IPS-20b (cell line): ENCODE results near the gene MORN1.

Source experiments
- H3K27ac ChIP-seq: one replicate; pipeline ENCODE4 v1.5.1; 2013; ENCODE audit warnings: low read length
- H3K27me3 ChIP-seq: 2 replicates; pipeline ENCODE4 v1.6.1; 2013; ENCODE audit warnings: mild to moderate bottlenecking, low read length, inconsistent platforms; ENCODE audit not compliant: insufficient read depth
- H3K36me3 ChIP-seq: 2 replicates; pipeline ENCODE4 v1.6.1; 2013; ENCODE audit warnings: low read depth, mild to moderate bottlenecking, inconsistent platforms, low read length, moderate library complexity; ENCODE audit not compliant: insufficient read depth
- H3K4me1 ChIP-seq: 2 replicates; pipeline ENCODE4 v1.6.1; 2013; ENCODE audit warnings: mild to moderate bottlenecking, control low read depth, inconsistent platforms, low read length, moderate library complexity; ENCODE audit not compliant: insufficient read depth
- H3K4me3 ChIP-seq: 2 replicates; pipeline ENCODE4 v1.5.1; 2013; ENCODE audit warnings: mild to moderate bottlenecking, low read length, inconsistent platforms
- H3K9ac ChIP-seq: 2 replicates; pipeline ENCODE4 v1.6.1; 2013; ENCODE audit warnings: low read depth, mild to moderate bottlenecking, inconsistent platforms, low read length, moderate library complexity
- H3K9me3 ChIP-seq: 2 replicates; pipeline ENCODE4 v1.6.1; 2013; ENCODE audit warnings: mild to moderate bottlenecking, low read depth, low read length, inconsistent platforms; ENCODE audit not compliant: insufficient read depth

Gene MORN1

GRCh38 chr1:2356401-2356800, 35.0 kb downstream of the MORN1 start:
- Histone ChIP-seq H3K9ac (no peak overlapping the region), H3K36me3 (no peaks in the 10 kb centered on the region), H3K4me1 (no peaks in the 10 kb centered on the region), H3K27ac (no peak overlapping the region), H3K4me3 (no peak overlapping the region), H3K27me3 (no peaks in the 10 kb centered on the region), H3K9me3 (no peaks in the 10 kb centered on the region)

GRCh38 chr1:2355373-2356261, 35.7 kb downstream of the MORN1 start:
- no peak overlapping the region for H3K9ac ChIP-seq
- H3K27ac ChIP-seq, result no peak overlapping the region

GRCh38 chr1:2354511-2355372, 36.6 kb downstream of the MORN1 start:
- H3K9me3 ChIP-seq, result no peaks in the 10 kb centered on the region
- H3K27ac ChIP-seq, result no peak overlapping the region
- H3K36me3 ChIP-seq, result no peaks in the 10 kb centered on the region
- H3K27me3 ChIP-seq, result no peaks in the 10 kb centered on the region
- no peaks in the 10 kb centered on the region for H3K4me1 ChIP-seq
- H3K4me3 ChIP-seq, result no peak overlapping the region
- H3K9ac ChIP-seq, result no peak overlapping the region

More at GRCh38 chr1:2355373-2356261, 35.7 kb downstream of the MORN1 start:
- no peaks in the 10 kb centered on the region for H3K9me3 ChIP-seq
- H3K27me3 ChIP-seq, result no peaks in the 10 kb centered on the region
- H3K4me3 ChIP-seq, result no peak overlapping the region
- H3K36me3 ChIP-seq, result no peaks in the 10 kb centered on the region
- no peaks in the 10 kb centered on the region for H3K4me1 ChIP-seq

- Histone ChIP-seq H3K9me3 (no peaks in the 10 kb centered on the region), H3K9ac (no peak overlapping the region), H3K4me3 (no peak overlapping the region), H3K4me1 (no peaks in the 10 kb centered on the region), H3K36me3 (no peaks in the 10 kb centered on the region), H3K27ac (no peak overlapping the region), H3K27me3 (no peaks in the 10 kb centered on the region)
These were observed 37.6 kb downstream of the MORN1 start for GRCh38 chr1:2353551-2354438.

- H3K27me3 ChIP-seq, result no peaks in the 10 kb centered on the region
- no peaks in the 10 kb centered on the region for H3K36me3 ChIP-seq
- H3K4me1 ChIP-seq, result no peaks in the 10 kb centered on the region
- no peaks in the 10 kb centered on the region for H3K9me3 ChIP-seq
- no peak overlapping the region for H3K9ac ChIP-seq
- no peak overlapping the region for H3K4me3 ChIP-seq
- H3K27ac ChIP-seq, result no peak overlapping the region
These were observed 38.3 kb downstream of the MORN1 start for GRCh38 chr1:2352897-2353550.

- H3K27ac ChIP-seq, result no peak overlapping the region
- H3K9me3 ChIP-seq, result no peaks in the 10 kb centered on the region
- H3K4me3 ChIP-seq, result no peak overlapping the region
- H3K27me3 ChIP-seq, result no peaks in the 10 kb centered on the region
- no peak overlapping the region for H3K9ac ChIP-seq
- no peaks in the 10 kb centered on the region for H3K36me3 ChIP-seq
- no peaks in the 10 kb centered on the region for H3K4me1 ChIP-seq
These were observed 38.9 kb downstream of the MORN1 start for GRCh38 chr1:2352341-2352896.

GRCh38 chr1:2351723-2352122, 39.6 kb downstream of the MORN1 start:
- H3K4me1 ChIP-seq, result no peaks in the 10 kb centered on the region
- no peak overlapping the region for H3K4me3 ChIP-seq
- no peak overlapping the region for H3K27ac ChIP-seq
- H3K36me3 ChIP-seq, result no peaks in the 10 kb centered on the region
- no peak overlapping the region for H3K9ac ChIP-seq
- no peaks in the 10 kb centered on the region for H3K9me3 ChIP-seq
- no peaks in the 10 kb centered on the region for H3K27me3 ChIP-seq

GRCh38 chr1:2350911-2351655, 40.3 kb downstream of the MORN1 start:
- no peak overlapping the region for H3K27ac ChIP-seq
- H3K4me1 ChIP-seq, result no peaks in the 10 kb centered on the region
- no peaks in the 10 kb centered on the region for H3K36me3 ChIP-seq
- H3K4me3 ChIP-seq, result no peak overlapping the region
- H3K27me3 ChIP-seq, result no peaks in the 10 kb centered on the region
- no peak overlapping the region for H3K9ac ChIP-seq
- H3K9me3 ChIP-seq, result no peaks in the 10 kb centered on the region

- Histone ChIP-seq H3K9ac (no peak overlapping the region), H3K27ac (no peak overlapping the region), H3K36me3 (no peaks in the 10 kb centered on the region), H3K27me3 (no peaks in the 10 kb centered on the region), H3K4me3 (no peak overlapping the region), H3K4me1 (no peaks in the 10 kb centered on the region), H3K9me3 (no peaks in the 10 kb centered on the region)
These were observed 40.9 kb downstream of the MORN1 start for GRCh38 chr1:2350501-2350900.

GRCh38 chr1:2349806-2350205, 41.5 kb downstream of the MORN1 start:
- H3K9ac ChIP-seq, result no peak overlapping the region
- H3K36me3 ChIP-seq, result no peaks in the 10 kb centered on the region
- no peaks in the 10 kb centered on the region for H3K9me3 ChIP-seq
- no peaks in the 10 kb centered on the region for H3K4me1 ChIP-seq
- no peaks in the 10 kb centered on the region for H3K27me3 ChIP-seq
- no peak overlapping the region for H3K27ac ChIP-seq
- no peak overlapping the region for H3K4me3 ChIP-seq
